Peyer's patch (tissue), 4 donors: ENCODE measurements around the gene TSPAN9.

Source experiments
- POLR2A ChIP-seq, 2 donors: fragments of 450-650 bp; IDR thresholded peaks; one replicate each; pipeline ENCODE4 v1.5.1; 2017; ENCODE audit warnings: antibody characterized with exemption in 2 of 2, mild to moderate bottlenecking in 2 of 2, moderate library complexity in 2 of 2
- TF ChIP-seq, protein P1 (sequence below), 6 experiments: fragments of 450-650 bp in 4 of 6; fragments of 200-600 bp in 2 of 6; sonication (generic) in 1 of 6; IDR thresholded peaks; one replicate each; pipeline ENCODE4 v1.5.1; 2017 to 2019; ENCODE audit warnings: antibody characterized with exemption in 6 of 6, mild to moderate bottlenecking in 3 of 6, moderate library complexity in 1 of 6

GRCh38 chr12:3035815-3036702, 41.1 kb upstream of the TSPAN9 start:
- TF ChIP-seq, protein P1, sequence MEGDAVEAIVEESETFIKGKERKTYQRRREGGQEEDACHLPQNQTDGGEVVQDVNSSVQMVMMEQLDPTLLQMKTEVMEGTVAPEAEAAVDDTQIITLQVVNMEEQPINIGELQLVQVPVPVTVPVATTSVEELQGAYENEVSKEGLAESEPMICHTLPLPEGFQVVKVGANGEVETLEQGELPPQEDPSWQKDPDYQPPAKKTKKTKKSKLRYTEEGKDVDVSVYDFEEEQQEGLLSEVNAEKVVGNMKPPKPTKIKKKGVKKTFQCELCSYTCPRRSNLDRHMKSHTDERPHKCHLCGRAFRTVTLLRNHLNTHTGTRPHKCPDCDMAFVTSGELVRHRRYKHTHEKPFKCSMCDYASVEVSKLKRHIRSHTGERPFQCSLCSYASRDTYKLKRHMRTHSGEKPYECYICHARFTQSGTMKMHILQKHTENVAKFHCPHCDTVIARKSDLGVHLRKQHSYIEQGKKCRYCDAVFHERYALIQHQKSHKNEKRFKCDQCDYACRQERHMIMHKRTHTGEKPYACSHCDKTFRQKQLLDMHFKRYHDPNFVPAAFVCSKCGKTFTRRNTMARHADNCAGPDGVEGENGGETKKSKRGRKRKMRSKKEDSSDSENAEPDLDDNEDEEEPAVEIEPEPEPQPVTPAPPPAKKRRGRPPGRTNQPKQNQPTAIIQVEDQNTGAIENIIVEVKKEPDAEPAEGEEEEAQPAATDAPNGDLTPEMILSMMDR (IDR thresholded peaks at IDR 0.05) = peak in 2 of 6 experiments; percentile 6 to 12
- no peak for TF ChIP-seq POLR2A (IDR thresholded peaks at IDR 0.05)
